NCI-H226 (cell line): ENCODE measurements around the gene IL13.

Source experiments
- DNase-seq: peaks from one replicate; pipeline ENCODE4 v3.0.0-alpha.2; 2015

Gene IL13

DNA sequence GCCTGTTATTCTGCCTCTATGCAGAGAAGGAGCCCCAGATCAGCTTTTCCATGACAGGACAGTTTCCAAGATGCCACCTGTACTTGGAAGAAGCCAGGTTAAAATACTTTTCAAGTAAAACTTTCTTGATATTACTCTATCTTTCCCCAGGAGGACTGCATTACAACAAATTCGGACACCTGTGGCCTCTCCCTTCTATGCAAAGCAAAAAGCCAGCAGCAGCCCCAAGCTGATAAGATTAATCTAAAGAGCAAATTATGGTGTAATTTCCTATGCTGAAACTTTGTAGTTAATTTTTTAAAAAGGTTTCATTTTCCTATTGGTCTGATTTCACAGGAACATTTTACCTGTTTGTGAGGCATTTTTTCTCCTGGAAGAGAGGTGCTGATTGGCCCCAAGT, 15.5 kb downstream of the IL13 start:
- DNase-seq: no peak

DNA sequence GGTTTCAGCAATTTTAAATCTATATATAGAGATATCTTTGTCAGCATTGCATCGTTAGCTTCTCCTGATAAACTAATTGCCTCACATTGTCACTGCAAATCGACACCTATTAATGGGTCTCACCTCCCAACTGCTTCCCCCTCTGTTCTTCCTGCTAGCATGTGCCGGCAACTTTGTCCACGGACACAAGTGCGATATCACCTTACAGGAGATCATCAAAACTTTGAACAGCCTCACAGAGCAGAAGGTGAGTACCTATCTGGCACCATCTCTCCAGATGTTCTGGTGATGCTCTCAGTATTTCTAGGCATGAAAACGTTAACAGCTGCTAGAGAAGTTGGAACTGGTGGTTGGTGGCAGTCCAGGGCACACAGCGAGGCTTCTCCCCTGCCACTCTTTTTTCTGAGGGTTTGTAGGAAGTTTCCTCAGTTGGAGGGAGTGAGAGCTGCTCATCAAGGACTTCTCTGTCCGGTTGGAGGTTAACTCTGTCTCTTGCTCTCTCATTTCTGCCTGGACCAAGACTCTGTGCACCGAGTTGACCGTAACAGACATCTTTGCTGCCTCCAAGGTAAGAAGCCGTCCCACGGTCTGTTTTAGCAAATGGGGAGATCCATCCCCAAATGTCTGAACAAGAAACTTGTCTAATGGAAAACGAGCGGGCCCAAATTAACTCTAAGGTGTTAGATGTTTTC, 16.1 kb downstream of the IL13 start, which contains the start of gene IL4:
IL4 (plus strand) TSS at position 51 of the 692 bp plus-strand sequence; CDS start at position 113, 62 bp downstream.
- no peak for DNase-seq

DNA sequence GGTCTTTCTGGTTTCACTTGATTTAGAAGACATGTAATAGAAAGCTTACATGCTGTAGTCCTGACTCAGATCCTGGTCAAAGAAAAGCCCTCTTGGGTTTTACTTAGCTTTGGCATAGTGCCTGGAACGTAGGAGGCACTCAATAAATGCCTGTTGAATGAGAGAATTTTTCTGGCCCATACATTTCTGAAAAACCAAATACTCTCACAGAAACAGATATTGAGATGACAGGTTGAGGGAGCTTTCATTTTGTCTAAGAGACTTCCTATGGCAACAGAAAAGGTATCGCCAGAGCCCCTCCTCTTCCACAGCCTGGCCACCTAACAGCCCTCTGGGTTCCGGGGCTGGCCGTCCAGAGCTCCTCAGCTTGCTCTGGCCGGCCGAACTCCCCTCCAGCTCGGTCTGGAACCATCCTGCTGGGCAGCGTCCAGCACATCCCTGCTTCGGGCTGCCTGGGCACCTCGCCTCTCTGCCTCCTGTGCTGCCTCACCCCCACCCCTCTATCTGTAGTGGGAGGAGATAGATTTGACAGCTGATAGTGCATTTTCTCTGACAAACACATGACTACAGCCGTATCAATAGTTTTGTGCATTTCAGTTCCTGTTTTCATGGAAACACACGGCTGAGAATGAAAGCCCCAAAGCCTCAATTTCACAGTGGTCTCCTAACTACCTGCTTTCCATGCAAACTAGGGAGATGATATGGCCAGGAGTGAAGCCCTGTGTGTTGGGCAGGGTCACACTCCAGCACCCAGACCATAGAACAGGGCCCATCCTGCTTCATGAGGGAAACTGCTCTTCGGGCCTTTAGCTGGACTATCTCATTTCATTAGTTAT, 16.9 kb downstream of the IL13 start:
- peak; percentile 95 for DNase-seq

DNA sequence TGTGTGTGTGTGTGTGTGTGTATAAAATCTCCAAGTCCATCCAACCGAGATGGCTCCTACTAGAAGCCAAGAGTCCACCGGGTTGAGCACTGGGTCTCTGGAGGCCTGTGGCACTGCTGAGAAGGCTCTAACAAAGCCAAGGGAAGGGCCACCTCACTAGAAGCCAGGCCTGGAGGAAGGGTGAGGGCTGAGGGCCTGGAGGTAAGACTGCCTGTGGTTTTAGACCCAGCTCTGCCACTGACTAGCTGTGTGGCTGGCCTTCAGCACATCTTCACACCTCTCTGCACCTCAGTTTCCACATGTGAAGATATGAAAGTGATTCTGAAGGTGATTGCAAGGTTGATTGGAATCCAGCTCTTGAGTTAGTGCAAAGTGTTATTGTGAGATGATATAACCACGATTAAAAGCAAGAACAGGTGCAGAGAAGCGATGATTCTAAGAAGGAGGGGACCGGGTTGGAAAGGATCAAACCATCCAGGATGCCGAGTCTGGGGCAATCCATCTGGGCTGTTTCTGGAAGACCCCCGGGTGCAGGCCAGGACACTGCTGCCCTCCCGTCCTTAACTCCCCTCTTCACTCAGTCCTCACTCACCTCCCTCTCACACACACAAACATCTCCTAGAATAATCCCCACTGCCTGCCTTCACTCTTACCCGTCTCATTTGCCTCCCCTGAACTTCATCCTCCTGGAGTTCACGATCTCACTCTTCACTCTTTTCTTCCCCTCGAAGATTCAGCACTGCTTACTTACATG, 18.1 kb downstream of the IL13 start:
- DNase-seq: no peak

DNA sequence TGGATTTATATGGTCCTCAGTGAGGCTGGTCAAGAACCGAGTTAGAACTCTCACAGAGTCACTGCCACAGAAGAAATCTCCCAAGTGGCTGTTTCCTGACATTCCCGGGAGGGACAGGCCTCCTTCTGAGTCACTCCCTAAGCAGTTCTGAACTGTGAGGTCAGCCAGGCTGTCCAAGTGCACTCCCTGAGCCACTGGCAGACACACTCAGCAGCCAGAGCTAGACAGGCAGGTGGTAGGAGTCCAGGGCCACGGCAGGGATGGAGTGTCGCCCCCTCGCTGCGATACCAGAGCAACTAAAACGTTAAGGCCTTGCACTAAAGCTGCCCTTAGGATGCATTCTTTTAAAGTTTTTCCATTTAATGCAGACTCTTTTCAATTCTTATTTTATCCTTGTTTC, 19.2 kb downstream of the IL13 start:
- peak; percentile 87 for DNase-seq

DNA sequence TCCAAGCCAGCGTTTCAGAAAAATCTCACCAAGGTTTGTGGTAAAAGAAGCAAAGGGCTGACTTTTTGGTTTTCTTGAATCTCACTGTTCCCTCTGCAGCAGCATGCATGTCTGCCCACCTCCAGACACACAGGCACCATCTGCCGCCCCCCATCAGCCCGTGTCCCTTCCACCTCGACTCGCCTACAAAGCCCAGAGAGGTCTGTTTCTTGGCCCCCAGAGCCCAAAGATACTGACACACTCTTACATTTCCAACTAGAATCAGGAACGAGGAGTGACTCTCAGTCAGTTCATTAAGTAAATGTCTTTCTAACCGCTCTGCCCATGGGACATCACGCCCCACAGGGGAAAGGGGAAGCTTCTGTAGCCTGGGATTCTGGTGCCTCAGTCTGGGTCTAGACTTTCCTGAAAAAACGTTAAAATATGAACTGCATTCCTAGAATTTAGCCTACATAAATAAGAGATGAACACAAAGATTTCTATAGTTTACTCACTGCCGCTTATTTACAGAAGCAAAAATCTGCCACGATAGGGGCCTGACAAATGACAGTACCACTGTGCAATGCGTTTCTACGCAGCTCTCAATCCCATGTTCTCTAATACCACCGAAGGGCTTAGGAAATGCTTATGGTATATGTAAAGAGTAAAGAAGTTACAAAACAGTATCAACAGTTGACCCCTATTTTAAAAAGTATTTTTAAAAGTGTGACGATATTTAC, 19.9 kb downstream of the IL13 start:
- DNase-seq: no peak

DNA sequence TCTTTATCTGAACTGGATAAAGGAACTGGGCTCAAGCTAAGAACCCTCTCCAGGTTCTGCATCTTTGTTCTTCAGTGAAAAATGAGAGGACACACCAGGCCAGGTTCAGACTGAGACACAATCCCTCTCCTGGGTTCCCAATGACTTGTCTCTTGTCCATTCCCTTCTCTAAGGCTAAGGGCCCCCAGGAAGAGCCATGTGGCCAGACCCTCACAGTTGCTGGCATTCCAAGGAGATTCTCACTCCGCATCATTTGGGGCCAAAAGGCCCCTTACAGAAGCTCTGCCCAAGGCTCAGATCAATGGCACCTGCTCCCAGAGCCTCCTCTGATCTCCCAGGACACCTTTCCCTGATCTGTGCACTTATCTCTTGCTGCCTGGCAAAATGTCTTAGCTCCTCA, 20.8 kb downstream of the IL13 start:
- DNase-seq: no peak

DNA sequence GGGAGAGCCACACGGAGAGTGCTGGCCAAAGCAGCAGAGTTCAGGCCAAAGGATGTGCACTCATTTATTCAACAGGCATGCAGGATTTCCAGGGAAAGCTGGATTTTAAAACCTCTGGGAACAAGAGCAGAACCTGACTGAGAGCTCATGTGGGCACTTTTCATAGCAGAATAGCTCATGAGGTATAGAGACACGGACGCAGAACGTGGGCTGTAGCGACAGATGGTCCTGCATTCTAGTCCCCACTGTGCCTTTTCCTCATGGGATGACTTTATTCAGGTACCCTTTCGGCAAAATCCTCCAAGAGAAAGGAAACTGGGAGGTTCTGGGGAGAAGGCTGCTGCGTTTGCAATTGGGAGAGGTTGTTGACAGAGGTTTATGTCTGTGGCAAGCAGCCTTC, 21.2 kb downstream of the IL13 start:
- no peak for DNase-seq

DNA sequence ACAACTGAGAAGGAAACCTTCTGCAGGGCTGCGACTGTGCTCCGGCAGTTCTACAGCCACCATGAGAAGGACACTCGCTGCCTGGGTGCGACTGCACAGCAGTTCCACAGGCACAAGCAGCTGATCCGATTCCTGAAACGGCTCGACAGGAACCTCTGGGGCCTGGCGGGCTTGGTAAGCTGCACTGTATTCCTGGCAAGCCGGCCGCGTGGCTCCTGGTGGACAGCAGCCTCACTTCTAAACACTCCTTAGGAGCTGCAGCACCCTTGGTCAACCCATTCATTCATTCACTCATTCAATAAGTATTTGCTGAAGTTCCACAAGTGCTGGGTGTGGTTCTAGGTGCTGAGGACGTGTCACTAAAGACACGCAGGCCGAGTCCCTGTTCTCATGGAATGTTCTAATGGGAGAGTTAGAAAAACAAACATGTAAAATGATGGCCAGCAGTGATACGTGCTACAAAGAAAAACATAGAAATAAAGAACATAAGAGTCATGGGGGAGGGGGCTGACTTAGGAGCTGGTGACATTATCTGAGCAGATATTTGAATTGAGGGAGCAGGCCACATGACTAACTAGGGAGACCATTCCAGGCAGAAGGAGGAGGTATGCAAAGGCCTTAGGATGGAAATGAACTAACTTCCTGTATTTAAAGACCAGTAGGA, 21.9 kb downstream of the IL13 start:
- DNase-seq: no peak

DNA sequence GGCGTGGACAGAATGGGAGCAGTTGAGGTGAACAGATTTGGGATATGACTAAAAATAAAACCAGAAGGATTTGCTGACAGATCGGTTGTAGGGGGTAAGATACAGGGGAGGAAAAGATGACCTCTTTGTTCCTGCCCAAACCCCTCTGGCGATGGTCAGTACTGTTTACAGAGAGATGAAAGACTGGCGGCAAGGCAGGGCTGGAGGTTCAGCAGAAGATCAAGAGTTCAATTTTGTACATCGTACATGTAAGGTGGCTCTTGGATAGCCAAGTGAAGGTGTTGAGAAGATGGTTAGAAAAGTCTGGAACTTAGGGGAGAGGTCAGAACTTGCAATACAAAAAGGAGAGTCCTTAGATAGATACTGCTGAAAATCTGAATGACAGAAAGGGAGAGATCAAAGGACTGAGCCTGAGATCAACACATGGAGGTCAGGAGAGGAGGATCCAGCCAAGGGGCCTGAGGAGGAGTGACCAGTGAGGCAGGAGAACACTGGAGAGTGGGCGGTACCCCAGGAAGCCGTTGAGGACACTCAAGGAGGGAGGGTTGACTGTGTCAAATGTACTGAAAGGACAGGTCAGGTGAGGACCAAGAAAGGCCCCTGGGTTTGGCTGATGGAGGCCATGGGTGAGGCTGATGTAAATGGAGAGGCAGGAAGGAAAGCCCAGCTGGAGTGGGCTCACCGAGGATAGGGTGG, 23.0 kb downstream of the IL13 start:
- no peak for DNase-seq

DNA sequence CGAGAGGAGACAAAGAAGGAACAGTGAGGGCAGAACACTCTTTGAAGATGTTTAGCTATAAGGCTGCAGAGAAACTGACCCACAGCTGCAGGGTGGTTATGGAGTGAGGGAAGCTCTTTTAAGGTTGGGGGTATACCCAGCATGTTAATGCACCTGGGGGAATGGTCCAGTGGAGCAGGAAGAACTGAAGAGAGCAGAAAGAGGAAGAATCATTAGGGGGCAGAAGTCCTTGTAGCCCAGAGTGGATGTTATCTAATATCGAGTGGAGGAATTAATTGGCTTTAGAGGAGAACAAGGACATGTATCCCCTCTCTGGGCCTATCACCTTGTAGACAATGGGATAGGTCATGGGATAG, 23.5 kb downstream of the IL13 start:
- DNase-seq: no peak

DNA sequence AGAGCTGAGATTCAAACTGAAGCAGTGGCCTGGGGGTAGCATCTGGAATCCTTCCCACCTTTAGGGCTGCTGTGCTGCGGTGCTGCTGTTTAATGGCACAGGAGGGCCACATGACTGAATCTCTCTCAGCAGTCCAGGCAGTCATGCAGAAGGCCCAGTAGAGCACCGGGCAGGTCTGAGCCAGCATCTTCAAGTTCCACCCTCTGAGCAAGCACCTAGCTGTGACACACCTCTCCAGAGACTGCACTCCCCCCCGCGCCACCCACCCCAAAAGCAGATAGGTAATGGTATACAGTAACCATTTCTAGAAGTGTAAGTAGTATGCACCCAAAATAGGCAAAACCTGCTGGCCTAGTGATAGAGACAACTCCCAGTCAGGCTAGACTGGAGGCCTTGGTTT, 24.0 kb downstream of the IL13 start:
- no peak for DNase-seq

DNA sequence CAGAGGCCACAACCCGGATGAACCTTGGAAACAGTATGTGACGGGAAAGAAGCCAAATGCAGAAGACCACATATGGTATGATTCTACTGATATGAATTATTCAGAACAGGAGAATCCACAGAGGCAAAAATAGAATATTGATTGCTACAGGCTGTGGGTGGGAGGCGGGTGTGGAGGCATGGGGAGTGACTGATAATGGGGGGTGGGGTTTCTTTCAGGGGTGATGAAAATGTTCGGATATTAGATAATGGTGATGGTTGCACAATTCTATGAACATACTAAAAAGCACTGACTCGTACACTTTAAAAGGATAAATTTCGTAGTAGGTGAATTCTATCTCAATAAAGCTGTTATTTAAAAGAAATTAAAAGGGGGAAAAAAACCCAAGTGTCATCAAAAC, 26.5 kb downstream of the IL13 start:
- no peak for DNase-seq

DNA sequence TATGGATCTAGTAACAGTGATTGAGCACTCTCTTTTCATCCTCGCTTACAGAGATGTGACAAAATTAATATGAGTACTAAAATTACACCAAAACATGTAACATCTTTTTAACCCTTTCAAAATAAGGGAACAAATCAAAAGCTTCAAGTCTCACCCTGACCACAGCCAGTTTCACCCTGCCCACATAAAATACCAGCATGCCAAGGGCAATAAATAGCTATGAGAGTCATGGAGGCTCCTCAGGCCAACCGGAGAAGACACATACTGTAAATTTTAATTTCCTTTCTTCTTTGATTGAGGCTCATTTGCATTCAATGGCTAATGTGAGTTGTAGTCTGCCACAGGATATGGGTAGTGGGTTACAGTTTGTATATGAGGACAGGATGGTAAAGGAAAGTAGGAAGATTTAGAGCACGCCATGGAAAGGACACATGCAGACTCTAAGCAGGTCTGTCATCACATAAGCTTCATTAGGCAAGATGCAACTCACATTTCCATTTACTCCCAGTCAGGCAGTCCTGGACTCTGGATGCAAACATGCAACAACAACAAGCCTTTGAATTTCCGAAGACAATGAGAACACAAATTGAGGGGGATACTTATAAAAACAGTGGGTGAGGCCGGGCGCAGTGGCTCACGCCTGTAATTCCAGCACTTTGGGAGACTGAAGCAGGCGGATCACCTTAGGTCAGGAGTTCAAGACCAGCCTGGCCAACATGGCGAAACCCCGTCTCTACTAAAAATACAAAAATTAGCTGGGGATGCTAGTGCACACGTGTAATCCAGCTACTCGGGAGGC, 27.1 kb downstream of the IL13 start:
- DNase-seq: no peak

DNA sequence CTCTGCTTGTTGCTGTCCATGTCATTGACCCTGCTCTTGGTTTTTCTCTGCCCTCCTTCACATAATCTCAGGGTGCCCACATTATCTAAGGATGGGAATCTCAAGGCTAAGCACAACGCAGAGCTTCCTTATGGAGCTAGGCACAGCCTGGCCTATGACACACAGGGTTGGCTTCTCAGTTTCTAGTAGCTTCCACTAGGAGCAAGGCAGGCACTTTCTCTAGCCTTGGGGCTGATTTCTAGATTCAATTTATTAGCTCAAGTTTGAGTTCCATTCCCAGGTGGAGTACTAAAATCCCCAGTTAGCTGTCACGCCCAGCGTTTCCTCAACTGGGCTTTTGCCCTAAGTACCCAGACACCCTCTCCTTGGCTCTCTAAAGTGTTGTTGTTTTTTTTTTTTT, 28.2 kb downstream of the IL13 start:
- no peak for DNase-seq

DNA sequence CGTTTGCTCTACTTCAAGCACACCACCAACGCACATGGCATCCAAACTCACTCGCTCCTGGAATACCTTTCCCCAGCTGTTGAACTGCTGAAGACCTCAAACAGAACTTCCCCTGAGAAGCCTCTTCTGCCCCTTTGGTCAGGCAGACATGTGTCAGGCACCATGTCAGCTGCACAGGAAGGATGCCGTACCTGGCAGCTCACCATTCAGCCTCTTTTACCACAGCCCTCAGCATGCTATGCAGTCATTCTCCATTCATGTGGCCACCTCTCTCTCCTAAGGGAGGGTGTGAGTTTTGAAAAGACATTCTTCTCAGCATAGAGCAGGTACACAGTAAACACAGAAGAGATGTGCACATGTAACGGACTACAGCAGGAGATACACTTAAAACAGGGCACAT, 30.0 kb downstream of the IL13 start:
- DNase-seq: no peak

DNA sequence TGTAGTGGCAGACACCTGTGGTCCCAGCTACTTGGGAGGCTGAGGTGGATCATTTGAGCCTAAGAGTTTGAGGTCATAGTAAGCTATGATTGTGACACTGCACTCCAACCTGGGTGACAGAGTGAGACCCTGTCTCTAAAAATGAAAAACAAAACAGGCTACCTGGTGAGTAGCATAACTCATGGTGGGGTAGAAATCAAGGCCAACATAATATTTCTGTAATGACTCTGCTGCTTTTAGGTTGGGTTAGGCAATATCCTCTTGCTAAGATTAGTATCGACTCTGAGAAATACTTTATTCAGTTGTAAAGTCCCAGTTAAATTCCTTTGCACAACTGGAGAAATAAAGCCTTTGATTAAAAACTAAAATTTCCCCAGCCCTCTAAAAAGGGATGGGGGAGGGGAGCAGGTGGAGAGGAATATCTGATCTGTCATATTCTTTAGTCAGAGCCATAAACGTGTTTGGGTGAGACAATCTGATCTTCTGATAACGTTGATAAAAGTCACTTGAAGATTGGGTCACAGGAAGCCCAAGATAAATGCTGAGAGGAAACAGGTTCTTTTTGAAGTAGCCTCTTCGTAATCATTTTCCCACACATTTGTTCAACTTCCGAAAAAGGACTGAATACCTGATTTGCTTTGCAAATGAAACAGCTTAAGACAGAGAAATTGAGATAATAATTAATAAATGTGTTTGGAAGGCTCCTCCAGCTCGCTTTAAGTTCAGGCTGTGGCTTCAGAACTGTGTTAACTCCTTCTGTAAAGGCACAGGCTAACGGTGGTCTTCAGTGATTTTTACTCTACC, 30.8 kb downstream of the IL13 start:
- peak; percentile 37 for DNase-seq

DNA sequence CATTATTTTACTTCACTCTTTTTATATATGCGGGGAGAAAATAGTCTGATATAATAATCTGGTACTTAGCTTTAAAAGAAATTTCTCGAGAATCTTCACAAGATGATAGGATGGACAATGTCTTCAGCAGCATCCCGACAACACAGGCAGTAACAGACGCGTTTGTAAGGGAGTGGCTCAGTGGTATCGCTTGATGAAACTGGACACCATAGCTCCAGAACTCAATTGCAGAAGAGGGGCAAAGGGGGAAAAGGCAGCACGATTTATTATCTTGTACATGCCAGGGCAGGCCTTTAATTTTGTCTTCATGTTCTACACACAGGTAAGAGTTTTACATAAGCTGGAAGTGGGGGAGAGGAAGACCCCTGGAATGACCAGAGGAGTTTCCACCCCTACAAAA, 31.5 kb downstream of the IL13 start:
- DNase-seq: no peak

DNA sequence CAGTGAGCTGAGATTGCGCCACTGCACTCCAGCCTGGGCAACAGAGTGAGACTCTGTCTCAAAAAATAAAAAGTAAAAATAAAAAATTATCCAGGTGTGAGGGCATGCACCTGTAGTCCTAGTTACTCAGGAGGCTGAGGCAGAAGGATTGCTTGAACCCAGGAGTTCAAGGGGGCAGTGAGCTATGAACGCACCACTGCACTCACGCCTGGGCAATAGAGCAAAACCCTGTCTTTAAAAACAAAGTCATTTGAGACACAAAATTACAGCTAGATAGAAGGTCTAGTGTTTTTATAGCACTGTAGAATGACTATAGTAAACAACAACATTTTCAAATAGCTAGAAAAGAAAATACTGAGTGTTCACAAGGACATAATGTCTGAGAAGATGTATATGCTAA, 32.2 kb downstream of the IL13 start:
- no peak for DNase-seq
